GM19099 (cell line): ENCODE measurements around the gene SEC23IP.

ENCODE experiments used
- POLR2A ChIP-seq: IDR thresholded peaks from 3 replicates; pipeline ENCODE4 v1.6.1; 2011; ENCODE audit warnings: low read depth; ENCODE audit not compliant: insufficient read length; ENCODE audit errors: extremely low read depth

The SEC23IP gene

DNA sequence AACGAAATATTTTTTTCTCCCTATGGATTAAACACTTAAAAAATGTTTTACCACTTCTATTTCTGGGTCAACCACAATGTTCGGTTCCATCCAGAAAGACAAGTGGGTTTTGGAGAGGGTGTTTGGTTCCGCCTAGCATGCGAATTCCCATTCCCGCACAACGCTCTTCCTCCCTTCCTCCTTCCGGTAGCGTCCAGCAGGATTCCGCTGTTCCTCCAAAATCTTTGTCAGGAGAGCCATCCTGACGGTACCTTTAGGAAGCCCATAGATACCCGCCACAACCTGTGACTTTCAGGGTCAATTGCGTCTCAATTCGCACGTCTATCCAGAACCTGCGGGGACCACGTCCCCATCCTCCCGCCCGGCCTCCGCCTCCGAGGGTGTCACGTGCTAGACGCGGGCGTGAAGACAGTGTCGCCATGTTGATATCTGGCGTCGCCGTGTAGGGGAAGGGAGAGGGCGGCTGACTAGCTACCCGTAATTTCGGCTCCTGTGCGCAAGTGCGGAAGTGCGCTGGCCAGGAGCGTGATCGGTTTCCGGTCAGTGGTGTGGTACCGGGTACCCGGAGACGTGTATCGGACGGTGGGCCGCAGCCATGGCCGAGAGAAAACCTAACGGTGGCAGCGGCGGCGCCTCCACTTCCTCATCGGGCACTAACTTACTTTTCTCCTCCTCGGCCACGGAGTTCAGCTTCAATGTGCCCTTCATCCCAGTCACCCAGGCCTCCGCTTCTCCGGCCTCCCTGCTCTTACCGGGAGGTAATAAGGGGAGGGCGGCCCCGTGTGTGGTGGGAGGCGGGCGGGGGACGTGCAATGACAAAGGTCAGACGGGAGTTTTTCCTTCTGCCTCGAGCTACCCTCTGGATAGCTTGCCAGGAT lies at the start of gene SEC23IP:
TSS of gene SEC23IP (plus strand) at position 543 of the 878 bp plus-strand sequence. CDS start at position 596, 53 bp downstream.
- peak; percentile 92 for TF ChIP-seq POLR2A

DNA sequence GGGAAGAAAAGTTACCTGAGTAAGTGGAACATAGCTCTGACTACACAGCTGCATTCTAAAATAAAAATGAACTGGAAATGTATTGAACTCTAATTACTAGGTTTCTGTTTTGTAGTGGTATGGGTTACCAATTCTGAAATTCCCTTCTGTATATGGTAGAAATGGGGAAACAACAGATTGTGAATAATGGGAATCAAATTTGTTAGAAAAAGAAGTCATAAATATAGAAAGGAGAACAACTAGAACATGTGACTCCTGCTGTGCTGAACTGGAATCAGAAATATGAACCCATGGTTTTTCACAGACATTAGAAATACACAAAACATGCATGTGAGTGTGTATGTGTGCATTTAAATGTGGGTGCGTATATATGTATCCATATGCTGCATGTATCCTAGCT lies 46.9 kb upstream of the SEC23IP start:
- TF ChIP-seq POLR2A = no peak

DNA sequence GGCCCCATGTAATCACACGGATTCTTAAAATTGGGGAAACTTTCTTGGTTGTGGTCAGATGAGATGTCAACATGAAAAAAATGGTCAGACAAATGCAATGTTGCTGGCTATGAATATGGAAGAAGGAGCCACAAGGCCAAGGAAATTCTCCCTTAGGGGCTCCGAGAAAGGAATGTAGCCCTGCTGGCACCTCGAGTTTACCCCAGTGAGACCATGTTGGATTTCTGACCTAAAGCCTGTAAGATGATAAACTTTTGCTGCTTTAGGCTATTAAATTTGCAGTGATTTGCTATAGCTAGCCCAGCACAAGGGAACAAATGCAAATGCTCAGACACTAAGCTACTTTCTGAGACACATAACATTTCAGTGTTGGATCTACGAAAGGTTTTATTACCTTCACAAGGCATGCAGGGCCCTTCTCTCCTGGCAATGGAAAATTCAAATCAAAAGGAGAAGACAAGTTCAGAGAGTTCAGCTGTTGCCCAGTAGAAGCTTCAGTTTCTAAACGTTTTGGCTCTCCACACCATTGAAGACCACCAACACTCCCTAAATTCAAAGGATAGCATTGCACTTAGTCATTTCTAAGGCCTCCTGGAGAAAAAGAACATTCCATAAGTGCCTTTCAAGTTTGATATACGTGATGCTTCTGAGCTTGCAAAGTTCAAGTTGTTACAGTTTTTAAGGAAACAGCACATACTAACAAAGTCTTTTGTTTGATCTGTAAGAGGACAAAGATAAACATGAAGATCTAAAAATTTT lies 43.3 kb upstream of the SEC23IP start:
- TF ChIP-seq POLR2A = no peak

DNA sequence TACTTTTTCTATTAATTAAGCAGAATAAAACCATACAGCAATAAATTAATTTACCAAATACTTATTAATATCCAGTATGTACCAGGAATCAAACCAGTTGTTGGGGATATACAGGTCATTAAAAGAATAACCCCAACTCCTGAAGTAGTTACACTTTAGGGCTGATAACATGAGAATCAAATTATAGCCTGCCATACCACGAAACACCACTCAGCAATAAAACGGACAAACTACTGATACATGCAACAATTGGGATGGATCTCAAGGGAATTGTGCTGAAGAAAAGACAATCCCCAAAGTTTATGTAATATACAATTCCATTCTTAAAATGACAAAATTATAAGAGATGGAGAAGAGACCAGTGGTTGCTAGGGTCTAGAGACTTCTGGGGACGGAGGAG lies 42.6 kb upstream of the SEC23IP start:
- no peak for TF ChIP-seq POLR2A

DNA sequence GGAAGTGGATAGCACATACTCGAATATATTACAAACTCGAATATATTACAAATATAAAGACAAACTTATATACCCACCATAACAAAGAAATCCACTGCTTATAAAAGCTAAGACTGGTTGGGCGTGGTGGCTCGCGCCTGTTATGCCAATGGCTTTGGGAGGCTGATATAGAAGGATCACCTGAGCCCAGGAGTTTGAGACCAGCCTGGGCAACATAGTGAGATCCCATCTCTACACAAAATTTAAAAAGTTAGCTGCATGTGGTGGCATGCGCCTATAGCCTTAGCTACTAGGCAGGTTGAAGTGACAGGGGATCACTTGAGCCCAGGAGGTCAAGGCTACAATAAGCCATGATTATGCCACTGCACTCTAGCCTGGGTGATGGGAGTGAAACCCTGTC lies 40.3 kb upstream of the SEC23IP start:
- TF ChIP-seq POLR2A = no peak

DNA sequence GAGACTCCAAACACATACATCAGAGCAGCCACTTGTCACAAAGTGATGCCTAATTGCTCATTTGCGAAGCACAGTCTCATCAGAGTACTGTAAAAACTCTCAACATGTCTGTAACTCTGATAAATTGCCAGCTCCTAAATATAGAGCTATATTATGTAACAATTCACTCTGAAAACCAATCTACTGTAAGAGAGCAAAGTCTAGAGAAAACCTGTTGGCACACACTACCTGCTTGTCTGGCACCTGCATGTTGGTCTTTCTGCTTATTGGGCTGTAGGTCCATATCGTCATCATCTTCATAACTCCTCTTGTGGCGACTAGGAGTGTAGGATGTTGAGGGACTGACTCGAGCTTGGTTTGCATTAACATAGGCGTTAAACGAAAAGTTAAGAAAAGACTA lies 39.7 kb upstream of the SEC23IP start:
- no peak for TF ChIP-seq POLR2A

DNA sequence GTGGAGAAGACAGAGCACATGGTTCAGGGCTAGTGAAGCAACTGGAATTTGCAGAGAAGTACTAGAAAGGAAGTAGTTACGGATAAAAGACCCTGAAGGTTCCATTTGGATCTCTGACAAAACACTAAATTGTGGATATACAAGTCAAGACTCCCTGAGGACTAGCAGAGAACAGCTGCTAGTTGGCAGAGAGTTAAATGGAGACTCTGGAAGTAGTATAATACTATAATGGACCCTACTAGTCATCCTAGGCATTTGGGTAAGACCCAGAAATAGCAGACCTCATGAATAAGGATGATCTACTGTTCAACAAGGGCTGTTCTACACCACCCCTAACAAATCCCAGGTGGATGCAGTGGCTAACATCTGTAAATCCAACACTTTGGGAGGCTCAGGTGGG lies 39.0 kb upstream of the SEC23IP start:
- no peak for TF ChIP-seq POLR2A

DNA sequence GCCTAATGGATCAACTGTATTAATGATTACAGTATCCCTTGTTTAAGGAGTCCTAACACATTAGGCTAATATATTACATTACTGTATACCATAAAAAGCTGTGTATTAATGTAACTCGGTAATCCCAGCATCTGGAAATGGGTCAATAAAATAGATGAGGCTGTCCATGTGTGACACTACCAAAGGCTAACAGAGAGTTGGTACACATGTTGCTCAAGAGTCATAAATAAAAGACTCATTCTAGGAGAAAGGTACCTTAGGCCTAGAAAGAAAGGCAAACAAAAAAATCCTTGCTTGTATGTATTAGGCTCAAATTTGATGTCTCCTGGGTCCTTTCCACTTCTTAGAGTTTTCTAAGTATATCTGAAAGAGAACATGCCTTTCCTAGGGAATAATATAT lies 34.5 kb upstream of the SEC23IP start:
- no peak for TF ChIP-seq POLR2A

DNA sequence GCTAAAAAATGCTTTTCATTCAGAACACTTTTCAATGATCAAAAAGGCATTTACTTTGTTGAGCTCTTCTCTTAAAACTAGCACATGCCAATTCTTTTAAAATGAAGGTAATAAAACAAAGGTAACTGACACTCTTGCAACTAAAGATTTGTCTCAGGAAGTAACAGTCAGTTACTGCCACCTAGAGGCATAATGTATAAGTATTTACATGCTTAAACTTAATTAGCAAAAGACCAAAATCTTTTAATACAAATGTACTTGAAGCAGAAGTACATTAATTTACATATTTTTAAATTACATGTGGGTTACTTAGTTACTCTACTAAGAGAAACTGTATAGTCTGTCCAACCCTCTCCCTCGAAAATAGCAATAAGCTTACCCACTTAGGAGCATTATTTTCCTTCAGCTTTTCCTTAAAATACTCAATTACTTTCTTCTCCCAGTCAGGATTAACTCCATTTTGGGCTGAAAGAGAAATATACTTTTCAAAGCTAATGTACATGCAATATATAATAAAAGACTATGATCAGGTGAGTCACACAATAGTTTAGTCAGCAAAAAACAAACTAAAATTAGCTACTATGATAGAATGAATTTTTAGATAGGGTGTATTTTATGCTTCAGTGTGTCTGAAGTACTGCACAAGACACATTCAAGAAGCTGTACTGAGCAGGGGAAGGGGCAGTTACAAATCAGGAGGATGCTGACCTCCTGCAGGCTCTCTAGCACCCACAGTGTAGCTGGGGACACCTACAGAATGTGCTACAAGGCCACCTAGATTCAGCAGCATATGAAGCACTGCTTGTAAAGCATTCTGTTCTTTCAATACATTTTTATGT lies 32.9 kb upstream of the SEC23IP start:
- no peak for TF ChIP-seq POLR2A

DNA sequence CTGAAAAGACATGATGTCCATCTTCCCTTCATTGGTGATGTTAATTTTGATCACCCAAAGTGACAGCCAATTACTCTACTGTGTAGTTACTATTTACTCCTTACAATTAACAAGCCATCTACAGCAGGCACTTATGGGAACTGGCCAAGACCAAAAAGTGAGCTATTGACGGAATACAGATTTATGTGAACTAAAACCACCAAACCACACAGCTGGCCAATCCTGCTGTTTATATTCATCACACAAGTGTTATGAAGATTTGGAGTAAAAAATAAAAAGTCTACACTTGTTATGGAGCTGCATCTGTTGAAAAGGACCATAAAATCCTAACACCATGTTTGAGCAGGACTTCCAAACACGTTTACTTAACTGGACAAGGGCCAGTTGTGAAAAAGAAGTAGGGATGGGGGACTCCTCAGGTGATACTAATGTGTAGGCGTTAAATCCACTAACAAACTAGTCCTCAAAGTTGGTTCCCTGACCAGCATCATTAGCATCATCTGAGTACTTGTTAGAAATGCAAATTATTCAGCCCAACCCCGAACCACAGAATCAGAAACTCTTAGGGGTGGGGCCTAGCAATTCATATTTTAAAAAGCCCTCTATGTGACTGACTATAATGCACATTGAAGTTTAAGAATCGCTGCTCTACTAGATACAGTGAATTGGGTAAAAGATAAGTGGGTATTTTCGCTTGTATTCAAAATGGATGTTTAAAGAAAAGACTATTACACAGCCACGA lies 31.5 kb upstream of the SEC23IP start:
- TF ChIP-seq POLR2A = no peak

DNA sequence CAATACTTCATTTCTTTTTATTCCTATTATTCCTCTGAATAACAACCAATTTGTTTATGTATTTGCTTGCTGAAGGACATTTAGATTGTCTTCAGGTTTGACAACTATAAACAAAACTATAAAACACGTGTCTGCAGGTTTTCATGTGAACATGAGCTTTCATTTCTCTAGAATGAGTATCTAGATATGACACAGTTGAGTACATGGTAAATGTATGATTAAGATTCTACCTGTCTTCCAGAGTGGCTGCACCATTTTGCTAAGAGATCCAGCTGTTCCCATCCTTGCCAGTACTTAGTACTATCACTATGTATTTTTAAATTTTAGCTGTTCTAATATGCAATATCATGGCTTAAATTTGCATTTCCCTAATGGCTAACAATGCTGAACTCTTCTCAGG lies 30.0 kb upstream of the SEC23IP start:
- TF ChIP-seq POLR2A = no peak

DNA sequence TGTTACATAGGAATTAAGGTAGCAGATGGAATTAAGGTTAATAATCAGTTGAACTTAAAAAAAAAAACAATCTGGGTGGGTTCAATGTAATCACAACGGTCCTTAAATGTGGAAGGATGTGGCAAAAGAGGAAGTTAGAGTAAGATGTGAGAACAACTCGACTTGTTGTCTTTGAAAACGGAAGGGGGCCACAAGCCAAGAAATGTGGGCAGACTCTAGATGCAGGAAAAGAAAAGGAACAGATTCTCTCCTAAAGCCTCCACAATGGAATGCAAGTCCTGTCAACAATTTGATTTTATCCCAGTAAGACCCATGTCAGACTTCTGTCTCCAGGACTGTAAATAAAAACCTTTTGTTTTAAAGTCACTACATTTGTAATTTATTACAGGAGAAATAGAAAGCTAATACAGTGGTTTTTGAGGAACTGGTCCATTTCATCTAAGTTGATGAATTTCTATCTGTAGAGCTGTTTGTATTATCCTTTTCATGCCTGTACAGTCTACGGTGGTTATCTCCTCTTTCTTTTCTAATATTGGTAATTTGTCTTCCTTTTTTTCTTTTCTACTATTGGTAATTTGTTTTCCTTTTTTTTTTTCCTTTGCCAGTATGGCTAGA lies 28.5 kb upstream of the SEC23IP start:
- no peak for TF ChIP-seq POLR2A

DNA sequence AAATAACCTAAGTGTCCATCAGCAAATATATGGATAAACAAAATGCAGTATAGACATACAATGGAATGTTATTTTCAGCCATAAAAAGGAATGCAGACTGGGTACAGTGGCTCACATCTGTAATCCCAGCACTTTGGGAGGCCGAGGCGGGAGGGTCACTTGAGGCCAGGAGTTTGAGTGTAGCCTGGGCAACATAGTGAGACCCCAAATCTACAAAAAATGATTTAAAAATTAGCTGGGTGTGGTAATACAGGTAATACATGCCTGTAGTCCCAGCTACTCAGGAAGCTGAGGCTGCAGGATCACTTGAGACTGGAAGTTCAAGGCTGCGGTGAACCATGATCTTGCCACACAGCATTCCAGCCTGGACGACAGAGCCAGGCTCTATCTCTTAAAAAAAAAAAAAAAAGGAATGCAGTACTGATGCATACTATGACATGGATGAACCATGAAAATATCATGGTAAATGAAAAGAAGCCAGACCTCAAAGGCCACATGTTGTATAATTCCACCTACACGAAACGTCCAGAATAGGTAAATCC lies 26.8 kb upstream of the SEC23IP start:
- no peak for TF ChIP-seq POLR2A

DNA sequence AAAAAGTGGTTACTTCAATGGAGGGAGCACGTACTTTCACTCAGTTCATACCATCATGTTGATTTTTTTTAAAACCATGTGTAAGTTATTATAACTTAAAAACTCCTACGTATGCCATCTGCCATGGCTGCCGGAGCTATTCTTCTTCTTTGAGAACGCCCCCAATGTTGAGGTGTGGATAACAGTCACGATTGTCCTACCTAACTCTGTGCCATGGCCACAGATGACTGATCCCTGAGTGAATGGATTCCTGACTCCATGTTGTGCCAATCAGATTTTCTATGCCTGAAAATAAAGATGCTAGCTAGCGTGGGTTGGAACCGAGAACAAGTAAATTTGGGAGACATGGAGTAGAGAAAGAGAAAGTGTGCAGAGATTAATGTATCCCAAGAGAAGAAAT lies 25.2 kb upstream of the SEC23IP start:
- no peak for TF ChIP-seq POLR2A
